Midbrain (tissue), 1 donor: ENCODE results near the gene DENND1A.

ENCODE experiments used
- DNase-seq: peaks from one replicate; lab custom pipeline; 2025; lab: John Stamatoyannopoulos, UW

Gene DENND1A

GRCh38 chr9:123568691-123569688, 360.9 kb downstream of the DENND1A start:
- no peak for DNase-seq

GRCh38 chr9:123567013-123567412, 362.9 kb downstream of the DENND1A start:
- DNase-seq, result no peak

GRCh38 chr9:123564652-123565051, 365.3 kb downstream of the DENND1A start:
- DNase-seq, result no peak

- DNase-seq, result peak; percentile 11
Observed at GRCh38 chr9:123562844-123563346, 367.0 kb downstream of the DENND1A start.

GRCh38 chr9:123561046-123561445, 368.9 kb downstream of the DENND1A start:
- no peak for DNase-seq

DNA sequence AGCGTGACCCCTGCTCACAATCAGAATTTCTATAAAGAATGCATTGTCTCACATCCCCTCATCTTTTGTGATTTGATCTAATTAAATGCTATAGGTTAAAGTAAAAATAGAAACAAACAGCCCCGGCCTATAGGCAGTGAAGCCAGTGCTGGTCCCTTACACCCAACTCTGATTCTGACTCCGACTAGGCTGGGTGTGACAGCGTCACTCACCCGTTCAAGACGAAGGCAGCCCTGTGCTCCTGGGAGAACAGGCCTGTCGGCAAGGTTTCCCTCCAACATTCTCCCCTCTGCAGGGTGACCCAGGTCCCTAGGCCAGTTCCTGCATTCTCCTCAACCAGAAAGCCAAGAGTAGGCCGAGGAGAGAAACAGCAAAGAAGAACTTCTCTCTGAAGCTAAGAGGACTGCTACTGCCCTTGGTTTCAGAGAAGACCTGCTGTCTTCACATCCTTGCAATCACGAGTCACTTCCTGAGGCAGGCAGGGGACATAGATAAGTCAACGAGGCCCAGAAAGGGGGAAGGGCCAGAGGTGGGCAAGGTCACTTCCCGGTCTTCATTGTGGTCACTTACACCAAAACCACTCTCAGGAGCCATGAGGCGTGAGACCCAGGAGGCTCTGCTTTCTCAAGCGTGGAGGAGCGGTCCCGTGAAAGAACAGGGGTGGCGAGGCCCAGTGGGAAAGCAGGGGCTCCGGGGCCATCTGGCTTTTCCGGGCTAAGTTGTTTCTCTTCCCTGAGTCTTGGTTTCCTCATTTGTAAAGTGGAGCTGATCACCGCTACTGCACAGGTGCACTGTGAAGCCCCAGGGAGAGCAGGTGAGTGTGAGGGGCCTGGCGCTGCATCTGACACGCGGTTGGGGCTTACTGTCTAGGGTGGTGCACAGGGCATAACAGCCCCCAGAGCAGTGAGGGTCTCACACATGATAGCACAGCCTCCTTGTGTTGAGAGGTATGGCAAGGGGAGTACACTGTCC, 373.2 kb downstream of the DENND1A start:
- DNase-seq, result no peak

GRCh38 chr9:123555646-123556045, 374.3 kb downstream of the DENND1A start:
- DNase-seq, result no peak

DNA sequence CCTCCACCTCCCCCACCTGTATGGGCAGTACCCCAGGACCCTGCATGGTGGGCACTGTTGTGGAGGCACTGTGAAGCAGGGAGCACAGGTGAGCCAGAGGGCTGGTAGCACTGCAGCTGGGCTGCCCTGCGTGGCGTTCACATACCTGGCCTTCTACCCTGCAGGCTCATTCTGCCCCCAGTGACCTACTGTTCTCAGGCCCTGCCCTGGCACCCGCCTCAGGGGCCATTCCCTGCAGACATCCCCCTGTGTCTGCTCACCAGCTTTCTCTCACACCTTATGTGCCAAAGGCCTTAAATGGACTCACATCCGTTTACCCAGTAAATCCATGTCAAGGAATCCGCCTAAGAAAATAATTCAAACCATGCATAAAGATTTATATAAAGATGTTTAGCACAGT, 377.4 kb downstream of the DENND1A start:
- DNase-seq, result no peak

DNA sequence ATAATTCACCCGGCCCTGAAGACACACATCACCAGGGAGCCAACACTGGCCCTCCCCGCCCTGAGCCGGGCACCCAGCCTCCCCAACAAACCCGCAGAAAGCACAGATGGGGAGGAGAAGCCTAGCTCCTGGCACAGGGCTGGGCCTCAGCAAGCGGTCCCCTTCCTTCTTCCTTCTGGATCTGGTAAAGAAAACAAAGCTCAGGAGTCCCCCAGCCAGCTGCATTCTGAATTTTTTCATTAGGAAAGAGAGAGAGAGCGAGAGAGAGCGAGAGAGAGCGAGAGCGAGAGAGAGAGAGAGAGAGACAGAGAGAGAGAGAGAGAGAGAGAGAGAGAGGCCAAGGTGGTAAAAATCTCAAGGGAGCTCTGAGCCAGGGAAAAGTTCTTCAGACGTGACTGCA, 378.2 kb downstream of the DENND1A start:
- no peak for DNase-seq

DNA sequence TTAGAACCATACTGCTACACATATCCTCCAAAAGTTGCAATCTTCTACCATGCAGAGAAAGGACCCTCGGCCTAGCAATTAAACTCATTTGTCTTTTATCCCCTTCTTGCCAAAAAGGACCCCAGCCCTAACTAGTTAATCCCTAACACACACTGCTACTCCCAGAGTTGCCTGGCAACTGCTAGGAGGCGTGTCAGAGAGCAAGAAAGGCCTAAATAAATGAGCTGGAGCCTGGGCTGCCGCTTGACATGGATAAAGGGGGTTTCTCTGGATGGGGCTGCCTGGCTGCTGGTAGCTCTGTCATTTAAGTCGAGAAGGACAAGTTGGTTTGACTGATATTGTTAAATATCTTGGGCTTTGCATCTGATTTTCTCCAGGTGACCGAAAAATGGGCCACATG, 379.1 kb downstream of the DENND1A start:
- DNase-seq, result no peak

- no peak for DNase-seq
Observed at GRCh38 chr9:123550012-123550411, 379.9 kb downstream of the DENND1A start.

GRCh38 chr9:123548741-123549545, 381.0 kb downstream of the DENND1A start:
- DNase-seq, result no peak

- peak; percentile 48 for DNase-seq
Observed at GRCh38 chr9:123544007-123544827, 385.7 kb downstream of the DENND1A start.

GRCh38 chr9:123543492-123543891, 386.4 kb downstream of the DENND1A start:
- DNase-seq, result no peak

- no peak for DNase-seq
Observed at GRCh38 chr9:123542435-123543225, 387.3 kb downstream of the DENND1A start.

- DNase-seq, result no peak
Observed at GRCh38 chr9:123541411-123541810, 388.5 kb downstream of the DENND1A start.

GRCh38 chr9:123540457-123540856, 389.5 kb downstream of the DENND1A start:
- no peak for DNase-seq

DNA sequence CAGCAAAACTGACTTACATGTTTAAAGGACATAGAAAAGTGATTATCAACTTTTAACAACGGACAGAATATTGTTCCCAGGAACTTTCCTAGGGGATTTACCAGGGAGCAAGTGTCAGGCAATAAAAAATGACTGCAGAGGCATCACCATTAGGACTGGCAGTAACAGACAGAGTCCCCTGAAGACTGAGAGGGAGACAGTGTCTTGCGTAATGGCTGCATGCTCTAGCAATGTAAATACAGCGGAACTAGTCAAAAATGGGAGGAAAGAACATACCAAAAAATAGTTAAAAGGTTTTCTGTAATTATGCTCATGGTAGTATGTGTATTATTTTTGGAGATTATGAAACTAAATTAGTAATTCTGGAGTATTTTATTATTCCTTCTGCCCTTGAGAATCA, 392.1 kb downstream of the DENND1A start:
- DNase-seq, result no peak

DNA sequence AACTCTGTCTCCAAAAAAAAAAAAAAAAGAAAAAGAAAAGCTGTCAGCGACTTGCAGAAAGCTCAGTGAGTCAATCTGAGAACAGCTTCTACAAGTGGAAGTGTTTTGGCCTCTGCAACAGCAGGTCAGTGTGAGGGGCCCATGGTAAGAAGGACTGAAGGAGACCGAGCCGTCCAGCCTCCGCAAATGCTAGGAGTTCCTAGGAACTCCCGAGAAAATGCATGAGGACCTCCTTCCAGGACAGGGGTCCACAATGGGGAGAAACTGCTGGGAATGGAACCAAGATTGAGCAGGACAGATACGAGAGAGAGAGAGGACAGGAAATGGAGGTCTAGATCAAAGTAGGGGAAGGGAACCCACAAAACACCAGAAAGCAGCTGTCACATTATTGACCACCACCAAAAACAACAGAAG, 393.5 kb downstream of the DENND1A start:
- no peak for DNase-seq

GRCh38 chr9:123534336-123534735, 395.6 kb downstream of the DENND1A start:
- DNase-seq, result no peak
